Measurements from ENCODE around the gene OGDH. TPM values are rescaled to one million over a fixed set of nuclear protein-coding genes. Genes with fewer than 3 reads are reported as not detected.
"Not testable (repeated sequence)": the region's sequence is repeated elsewhere in the genome, so short reads cannot be mapped to it uniquely, and the experiment has no call there.

The OGDH gene
- total RNA-seq, 1 donor from 2014 or later: 102 TPM

DNA sequence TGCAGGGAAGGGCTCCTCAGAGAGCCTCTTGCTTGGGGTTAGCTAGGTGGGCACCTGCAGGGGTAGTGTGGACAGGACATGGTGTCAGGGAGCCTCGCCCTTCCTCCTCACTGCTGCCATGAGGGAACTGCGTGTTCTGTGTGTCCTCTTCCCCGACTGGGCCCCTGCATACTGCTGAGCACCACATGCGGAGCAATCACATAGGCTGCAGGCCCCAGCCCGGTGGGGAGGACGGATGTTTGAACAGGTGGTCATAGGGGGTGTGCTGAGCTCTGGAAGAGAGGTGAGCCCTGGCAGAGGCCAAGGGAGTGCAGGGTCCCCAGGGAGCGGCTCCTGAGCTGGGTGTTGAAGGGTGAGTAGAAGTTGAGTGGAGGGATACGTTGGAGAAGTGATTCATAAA lies 93.9 kb downstream of the OGDH start:
- DNase-seq: no peak
- Mint-ChIP-seq H3K36me3 (ENCODE audit: unreplicated experiment) (peaks cover 5% of the 10 kb centered on the region), H3K4me3 (ENCODE audit: unreplicated experiment) (no peak overlapping the region), H3K27me3 (ENCODE audit: unreplicated experiment) (no peaks in the 10 kb centered on the region), H3K9me3 (ENCODE audit: unreplicated experiment) (peaks cover 2% of the 10 kb centered on the region), H3K4me1 (ENCODE audit: low read depth, unreplicated experiment) (no peaks in the 10 kb centered on the region), H3K27ac (ENCODE audit: unreplicated experiment) (no peak overlapping the region)
- TF ChIP-seq, protein P1, sequence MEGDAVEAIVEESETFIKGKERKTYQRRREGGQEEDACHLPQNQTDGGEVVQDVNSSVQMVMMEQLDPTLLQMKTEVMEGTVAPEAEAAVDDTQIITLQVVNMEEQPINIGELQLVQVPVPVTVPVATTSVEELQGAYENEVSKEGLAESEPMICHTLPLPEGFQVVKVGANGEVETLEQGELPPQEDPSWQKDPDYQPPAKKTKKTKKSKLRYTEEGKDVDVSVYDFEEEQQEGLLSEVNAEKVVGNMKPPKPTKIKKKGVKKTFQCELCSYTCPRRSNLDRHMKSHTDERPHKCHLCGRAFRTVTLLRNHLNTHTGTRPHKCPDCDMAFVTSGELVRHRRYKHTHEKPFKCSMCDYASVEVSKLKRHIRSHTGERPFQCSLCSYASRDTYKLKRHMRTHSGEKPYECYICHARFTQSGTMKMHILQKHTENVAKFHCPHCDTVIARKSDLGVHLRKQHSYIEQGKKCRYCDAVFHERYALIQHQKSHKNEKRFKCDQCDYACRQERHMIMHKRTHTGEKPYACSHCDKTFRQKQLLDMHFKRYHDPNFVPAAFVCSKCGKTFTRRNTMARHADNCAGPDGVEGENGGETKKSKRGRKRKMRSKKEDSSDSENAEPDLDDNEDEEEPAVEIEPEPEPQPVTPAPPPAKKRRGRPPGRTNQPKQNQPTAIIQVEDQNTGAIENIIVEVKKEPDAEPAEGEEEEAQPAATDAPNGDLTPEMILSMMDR (IDR thresholded peaks at IDR 0.05; ENCODE audit: partially characterized antibody, unreplicated experiment): no peak

DNA sequence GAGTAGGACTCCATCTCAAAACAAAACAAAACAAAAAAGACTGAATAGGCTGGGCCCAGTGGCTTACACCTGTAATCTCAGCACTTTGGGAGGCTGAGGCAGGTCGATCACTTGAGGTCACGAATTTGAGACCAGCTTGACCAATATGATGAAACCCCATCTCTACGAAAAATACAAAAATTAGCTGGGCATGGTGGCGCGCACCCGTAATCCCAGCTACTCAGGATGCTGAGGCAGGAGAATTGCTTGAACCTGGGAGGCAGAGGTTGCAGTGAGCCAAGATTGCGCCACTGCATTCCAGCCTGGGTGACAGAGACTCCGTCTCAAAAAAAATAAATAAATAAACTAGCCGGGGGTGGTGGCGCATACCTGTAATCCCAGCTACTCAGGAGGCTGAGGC lies 97.0 kb downstream of the OGDH start:
- not testable (repeated sequence) for H3K4me3 Mint-ChIP-seq (ENCODE audit: unreplicated experiment); H3K27ac Mint-ChIP-seq (ENCODE audit: unreplicated experiment); H3K9me3 Mint-ChIP-seq (ENCODE audit: unreplicated experiment); H3K4me1 Mint-ChIP-seq (ENCODE audit: low read depth, unreplicated experiment); DNase-seq; H3K27me3 Mint-ChIP-seq (ENCODE audit: unreplicated experiment); H3K36me3 Mint-ChIP-seq (ENCODE audit: unreplicated experiment)

DNA sequence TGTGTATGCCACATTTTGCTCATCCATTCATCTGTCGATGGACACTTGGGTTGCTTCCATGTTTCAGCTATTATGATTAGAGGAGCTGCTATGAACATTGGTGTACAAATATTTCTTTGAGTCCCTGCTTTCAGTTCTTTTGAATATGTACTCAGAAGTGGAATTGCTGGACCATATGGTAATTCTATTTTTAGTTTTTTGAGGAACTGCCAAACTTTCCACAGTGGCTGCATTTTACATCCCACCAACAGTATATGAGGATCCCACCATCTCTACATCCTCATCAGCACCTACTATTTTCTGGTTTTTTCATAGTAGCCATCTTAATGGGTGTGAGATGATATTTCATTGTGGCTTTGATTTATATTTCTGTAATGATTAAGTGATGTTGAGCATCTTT lies 97.5 kb downstream of the OGDH start:
- H3K27me3 Mint-ChIP-seq (ENCODE audit: unreplicated experiment): no peaks in the 10 kb centered on the region
- no peaks in the 10 kb centered on the region for H3K4me1 Mint-ChIP-seq (ENCODE audit: low read depth, unreplicated experiment)
- DNase-seq: no peak
- TF ChIP-seq, protein P1 (IDR thresholded peaks at IDR 0.05; ENCODE audit: partially characterized antibody, unreplicated experiment): no peak
- H3K27ac Mint-ChIP-seq (ENCODE audit: unreplicated experiment): no peak overlapping the region
- no peak overlapping the region for H3K4me3 Mint-ChIP-seq (ENCODE audit: unreplicated experiment)
- H3K36me3 Mint-ChIP-seq (ENCODE audit: unreplicated experiment): peaks cover 5% of the 10 kb centered on the region
- H3K9me3 Mint-ChIP-seq (ENCODE audit: unreplicated experiment): peaks cover 3% of the 10 kb centered on the region

DNA sequence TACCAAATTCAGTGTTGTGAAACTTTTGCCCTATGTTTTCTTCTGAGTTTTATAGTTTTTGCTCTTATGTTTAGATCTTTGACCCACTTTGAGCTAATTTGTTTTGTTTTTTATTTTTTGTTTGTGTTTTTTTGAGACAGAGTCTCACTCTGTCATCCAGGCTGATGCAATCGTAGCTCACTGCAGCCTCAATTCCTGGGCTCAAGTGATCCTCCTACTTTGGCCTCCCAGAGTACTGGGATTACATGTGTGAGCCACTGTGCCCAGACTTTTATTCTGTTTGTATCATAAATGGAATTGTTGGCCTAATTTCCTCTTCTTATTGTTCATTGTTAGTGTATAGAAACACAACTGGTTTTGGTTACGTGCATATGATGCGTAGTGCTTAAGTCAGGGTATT lies 99.0 kb downstream of the OGDH start:
- Mint-ChIP-seq H3K4me1 (ENCODE audit: low read depth, unreplicated experiment) (peaks cover 1% of the 10 kb centered on the region), H3K36me3 (ENCODE audit: unreplicated experiment) (no peaks in the 10 kb centered on the region), H3K27ac (ENCODE audit: unreplicated experiment) (no peak overlapping the region), H3K4me3 (ENCODE audit: unreplicated experiment) (no peak overlapping the region), H3K9me3 (ENCODE audit: unreplicated experiment) (peaks cover 6% of the 10 kb centered on the region), H3K27me3 (ENCODE audit: unreplicated experiment) (peaks cover 4% of the 10 kb centered on the region)
- DNase-seq: no peak
- TF ChIP-seq, protein P1 (IDR thresholded peaks at IDR 0.05; ENCODE audit: partially characterized antibody, unreplicated experiment): no peak

DNA sequence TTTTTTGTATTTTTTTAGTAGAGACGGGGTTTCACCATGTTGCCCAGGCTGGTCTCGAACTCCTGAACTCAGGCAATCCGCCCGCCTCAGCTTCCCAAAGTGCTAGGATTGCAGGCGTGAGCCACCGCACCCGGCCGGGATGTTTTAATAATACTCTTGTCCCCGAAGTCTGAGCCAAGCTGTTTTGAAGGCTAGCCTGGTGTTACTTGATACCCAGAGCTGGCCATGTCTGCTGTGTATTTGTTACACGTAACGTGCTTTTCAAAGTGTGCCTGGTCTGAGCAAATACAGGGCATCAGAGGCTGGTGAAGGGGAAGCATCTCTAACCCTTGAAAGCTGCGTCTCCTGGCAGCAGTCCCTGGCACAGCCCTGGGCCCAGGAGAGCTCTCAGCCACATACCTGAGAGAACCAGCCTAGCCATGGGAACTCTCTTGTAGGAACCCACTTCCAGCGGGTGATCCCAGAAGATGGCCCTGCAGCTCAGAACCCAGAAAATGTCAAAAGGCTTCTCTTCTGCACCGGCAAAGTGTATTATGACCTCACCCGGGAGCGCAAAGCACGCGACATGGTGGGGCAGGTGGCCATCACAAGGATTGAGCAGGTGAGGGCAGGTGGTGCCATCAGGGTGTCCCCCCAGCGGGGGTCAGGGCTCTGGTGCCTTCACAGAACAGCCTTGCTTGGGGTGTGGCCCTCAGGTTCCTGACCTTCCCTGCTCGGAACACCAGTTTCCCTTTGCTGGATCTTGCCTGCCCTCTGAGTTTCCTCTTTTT lies 100.5 kb downstream of the OGDH start:
- Mint-ChIP-seq H3K27me3 (ENCODE audit: unreplicated experiment) (peaks cover 5% of the 10 kb centered on the region), H3K4me1 (ENCODE audit: low read depth, unreplicated experiment) (peaks cover 5% of the 10 kb centered on the region), H3K27ac (ENCODE audit: unreplicated experiment) (no peak overlapping the region), H3K36me3 (ENCODE audit: unreplicated experiment) (no peaks in the 10 kb centered on the region), H3K9me3 (ENCODE audit: unreplicated experiment) (peaks cover 7% of the 10 kb centered on the region), H3K4me3 (ENCODE audit: unreplicated experiment) (no peak overlapping the region)
- TF ChIP-seq, protein P1 (IDR thresholded peaks at IDR 0.05; ENCODE audit: partially characterized antibody, unreplicated experiment): no peak
- no peak for DNase-seq

Measured in glutamatergic neuron (in vitro differentiated cells).